Stimulated activated CD4-positive, alpha-beta T cell treated with anti-CD3 and anti-CD28 coated beads, Interleukin-15, amount 100 ng/mL, for 1 hour (primary cell): Measurements from ENCODE around the gene DRC1.

ENCODE experiments used
- DNase-seq, 2 donors: peaks; one replicate each; pipeline ENCODE4 v3.0.0-alpha.2; 2020; ENCODE audit warnings: low read depth in 1 of 2, low spot score in 1 of 2

The DRC1 gene

DNA sequence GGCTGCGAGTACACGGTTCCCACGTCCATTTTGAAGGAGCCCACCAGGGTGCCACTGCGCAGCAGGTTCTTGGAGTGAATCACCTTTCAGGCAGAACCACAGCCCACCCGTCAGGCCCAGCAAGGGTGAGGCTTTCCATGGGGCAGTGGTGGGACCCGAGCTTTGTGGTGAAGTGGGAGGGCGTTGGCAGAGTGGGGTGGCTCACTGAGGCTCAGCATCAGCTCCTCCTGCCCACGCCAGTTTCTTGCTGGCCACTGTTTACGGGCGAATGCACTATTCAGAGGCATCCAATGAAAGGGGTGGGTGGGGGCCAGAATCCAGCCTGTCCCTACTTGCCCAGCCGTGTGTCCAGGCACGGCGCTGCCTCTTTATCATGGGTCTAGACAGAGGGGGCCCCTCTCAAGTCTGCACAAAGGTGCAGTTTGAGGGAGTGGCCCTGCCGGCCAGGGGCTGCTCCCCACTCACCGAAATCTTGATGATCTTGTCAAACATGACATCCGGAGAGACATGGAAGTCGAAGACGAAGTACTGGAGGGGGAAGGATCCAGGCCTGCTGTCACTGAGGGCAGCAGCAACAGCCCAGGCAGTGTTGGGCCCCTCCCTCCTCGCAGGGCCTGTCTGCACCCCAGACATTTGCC, 87.6 kb downstream of the DRC1 start:
- DNase-seq, result no peak

DNA sequence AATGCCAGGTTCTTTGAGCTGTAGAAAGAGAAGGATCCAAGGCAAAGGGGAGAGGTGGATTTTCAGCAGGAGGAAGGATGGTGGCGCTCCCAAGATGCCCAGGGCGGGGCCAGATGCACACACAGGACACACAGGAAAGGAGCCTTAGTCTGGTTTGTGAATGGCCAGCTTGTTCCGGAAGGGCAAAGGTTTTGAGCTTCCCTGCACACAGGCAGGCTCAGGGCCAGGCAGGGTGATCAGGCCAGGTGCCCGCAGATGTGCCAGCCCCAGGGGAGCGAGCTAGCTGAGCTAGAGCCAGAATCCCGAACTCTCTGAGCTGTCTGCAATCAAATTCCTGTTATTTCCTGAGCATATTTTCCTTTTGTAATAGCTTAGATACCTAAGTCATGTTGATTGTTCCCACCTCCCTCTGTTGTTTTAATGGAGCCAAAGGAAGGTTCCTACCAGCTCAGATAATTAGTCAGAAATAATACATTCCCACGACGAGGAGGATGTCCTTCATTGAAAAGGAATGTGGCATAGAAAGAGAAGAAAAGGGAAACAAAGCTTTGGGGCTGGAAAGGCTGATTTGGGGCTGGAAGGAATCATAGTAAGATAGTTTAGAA, 89.9 kb downstream of the DRC1 start:
- no peak for DNase-seq

DNA sequence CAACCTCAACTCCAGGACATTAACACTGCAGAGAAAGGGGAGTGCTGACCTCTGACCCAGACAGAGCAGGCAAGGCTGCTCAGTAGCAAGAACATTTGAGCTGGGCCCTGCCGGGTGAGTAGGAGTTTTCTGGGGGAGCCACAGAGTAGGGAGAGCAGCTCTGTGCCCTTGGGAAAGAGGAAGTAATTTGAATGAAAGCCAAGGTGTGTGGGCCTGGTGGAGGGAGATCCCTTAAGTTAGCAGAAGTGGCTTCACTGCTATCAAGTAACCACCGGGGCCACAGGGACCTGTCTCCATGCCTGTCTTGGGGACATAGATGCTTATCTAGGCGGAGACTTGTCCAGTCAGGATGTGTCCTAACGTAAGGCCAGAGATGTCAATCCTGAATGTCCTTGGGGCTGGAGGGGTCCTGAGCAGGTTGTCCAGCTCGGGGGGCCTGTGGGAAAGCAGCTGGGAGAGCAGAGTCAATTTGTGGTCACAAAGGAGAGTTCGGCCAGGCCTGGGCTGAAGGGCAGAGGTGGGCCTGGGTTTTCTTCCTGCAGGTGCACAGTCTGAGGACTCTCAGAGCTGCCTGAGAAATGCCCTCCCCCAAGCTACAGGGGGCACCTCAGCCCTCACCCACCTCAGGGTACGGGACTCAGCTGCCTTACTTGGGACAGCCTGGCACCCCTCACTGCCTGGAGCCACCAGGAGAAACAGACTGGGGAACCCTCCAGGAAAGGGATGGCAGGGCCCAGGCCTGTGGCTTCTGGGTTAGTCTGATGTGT, 91.2 kb downstream of the DRC1 start:
- no peak for DNase-seq

DNA sequence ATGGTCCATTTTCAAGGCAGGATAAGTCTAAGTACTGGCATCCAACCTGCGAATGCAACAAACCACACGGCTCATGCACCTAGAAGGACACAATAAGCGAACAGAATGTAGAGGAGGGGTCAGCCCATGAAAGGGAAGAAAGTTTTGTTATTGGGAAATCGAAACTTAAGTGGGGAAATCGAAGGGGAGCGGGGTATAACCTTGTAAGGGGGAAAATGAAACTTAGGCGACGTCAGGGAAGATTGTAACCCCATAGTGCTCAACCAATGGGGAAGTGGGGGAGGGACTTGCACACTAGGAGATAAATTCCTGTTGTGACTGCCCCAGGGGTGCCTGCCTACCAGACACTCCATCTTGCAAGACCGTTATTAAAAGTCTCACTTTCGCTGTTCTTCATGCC, 91.8 kb downstream of the DRC1 start:
- no peak for DNase-seq

DNA sequence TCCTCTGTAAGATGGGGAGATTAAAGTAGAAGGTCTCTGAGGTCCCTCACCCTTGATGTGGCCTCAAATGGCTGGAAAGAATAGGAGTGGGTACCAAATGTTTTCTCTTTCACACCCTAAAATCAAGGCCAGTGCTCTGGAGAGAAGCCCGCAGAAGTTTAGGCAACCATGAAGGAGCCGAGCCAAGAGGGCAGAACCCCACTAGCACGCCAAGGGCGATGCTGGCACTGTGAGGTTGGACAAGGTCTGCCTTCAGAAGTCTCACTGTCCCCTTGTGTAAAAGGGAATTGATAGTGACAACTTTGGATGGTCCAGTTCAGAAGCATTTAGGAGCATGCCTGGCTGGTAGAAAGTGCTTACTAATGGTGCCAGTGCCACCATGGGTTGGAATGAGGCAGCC, 92.5 kb downstream of the DRC1 start:
- DNase-seq, result no peak

DNA sequence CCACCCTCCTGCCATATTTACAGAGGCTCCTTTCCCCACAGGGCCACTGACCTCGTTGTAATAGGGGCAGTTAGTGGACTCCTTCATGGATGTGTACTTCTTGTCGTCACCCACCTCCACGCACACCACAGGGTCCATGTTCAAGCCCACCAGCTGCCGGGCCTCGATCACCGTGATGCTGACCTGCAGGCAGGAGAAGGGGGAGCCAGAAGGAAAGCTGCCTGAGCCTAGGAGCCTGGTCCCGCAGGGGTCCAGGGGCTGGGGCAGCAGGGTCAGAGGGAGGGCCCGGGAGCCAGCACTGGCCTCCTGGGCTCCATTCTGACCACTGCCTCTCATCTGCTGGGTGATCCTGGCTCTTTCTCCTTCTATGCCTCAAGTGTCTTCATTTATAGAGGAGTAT, 93.2 kb downstream of the DRC1 start:
- no peak for DNase-seq

DNA sequence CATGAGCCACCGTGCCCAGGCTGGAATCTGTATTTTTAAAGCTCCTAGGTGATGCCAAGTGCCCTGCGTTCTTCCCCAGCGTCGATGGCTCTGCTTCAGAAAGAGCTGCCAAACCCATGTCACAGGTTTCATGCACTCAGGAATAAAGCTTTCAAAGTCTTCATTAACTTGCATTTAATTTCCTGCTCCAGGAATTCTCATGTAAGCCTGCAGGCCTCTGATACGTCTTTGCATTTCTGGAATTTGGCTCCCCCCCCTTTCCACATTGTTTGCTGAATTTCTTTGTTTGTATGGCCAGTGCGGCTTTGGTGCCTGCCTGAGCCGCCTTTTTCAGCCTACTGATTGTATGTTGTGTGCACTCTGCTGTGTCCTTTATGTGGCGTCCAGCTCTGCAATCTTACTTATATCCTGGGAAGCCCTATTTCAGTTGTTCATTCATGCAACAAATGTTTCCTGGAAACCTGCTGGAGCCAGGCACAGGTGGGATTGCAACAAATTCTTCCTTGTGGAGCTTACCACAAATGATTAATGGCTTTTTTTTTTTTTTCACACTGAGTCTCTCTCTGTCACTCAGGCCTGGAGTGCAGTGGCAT, 94.1 kb downstream of the DRC1 start:
- no peak for DNase-seq

DNA sequence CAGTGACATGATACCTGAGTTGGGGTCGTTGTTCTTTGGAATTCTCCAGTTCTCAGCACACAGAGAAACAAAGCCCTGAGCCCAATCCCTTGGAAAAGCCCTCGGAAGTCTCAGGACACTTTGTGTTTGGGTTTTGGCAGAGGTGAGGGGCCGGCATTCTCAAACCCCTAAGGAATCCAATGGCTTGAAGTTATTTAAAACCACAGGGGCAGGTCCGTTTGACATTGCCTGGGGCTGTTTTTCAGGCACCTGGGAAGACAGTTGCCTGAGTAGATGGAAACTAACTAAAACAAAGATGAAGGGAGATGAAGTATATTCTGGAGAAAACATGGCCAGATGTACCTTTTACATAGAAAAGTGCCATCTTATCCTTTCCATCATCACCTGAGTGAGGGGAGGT, 98.7 kb downstream of the DRC1 start:
- DNase-seq, result no peak

DNA sequence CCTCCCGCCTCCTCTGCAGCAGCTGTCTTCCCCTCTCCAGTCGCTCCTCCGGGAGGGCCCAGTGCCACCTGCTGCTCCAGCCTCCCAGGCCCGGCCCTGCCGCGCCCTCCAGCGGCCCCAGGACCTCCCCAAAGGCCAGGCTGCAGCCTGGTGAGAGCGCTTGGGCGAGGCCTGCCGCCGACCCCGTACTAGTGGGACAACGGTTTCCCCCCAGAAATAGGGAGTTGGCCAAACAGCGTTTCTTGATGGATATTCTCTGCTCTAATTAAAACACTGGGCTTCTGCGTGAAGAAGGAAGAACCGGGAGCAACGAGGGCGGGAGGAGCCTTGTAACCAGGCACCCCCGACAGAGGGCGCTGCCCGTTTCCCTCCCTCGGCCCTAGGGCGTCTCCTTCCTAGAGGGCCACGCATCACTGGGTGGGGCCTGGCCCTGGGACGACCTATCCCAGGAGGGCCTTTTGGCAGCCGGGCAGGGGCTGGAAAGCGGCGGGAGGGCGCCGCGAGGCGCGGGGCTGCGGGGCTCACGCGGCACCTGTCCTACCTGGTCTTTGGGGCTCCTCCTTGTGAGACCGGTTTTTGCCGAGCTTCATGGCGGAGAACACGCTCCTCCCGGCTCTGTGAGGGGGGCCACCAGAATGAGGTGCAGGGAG, 101.6 kb downstream of the DRC1 start:
- peak; percentile 56 to 76 for DNase-seq

DNA sequence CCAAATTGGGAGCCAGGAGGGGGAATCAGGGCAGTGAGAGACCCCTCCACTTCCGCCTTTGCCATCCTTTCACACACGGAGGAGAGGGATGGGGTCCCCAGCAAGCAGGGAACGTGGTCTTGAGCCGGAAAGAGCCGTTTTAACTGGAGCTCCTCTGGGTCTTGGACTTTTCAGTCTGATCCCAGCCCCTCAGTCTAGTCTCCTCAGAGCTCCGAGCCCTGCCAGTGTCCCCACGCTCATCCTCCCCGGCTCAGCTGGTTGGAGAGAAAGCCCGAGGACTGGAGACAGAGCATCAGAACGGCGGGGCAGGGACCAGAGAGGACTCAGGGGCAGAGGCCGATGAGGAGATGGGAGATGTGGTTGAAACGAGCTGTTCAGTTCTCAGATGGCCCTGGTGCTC, 102.3 kb downstream of the DRC1 start:
- DNase-seq, result no peak

DNA sequence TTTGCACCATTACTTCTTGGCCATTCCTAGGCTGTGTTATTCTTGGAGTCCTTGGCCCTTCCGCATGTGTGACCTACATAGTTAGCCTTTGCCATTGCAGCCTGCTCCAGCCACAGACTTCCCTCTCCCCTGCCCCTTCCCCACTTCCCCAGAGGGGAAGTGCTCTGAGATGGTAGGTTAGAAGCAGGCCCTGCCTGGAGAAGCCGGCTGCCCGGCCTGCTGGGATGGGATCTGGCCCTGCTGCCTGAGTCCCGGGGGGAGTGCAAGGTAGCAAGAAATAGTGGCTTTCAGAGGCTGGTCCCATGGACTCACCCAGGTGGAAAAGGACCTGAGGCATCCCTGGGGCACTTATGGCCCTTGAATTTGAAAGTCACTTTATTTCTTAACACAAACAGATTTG, 104.6 kb downstream of the DRC1 start:
- DNase-seq, result no peak
